Hepatic stellate cell (primary cell): Measurements from ENCODE around the gene SORCS3.

Source experiments
- DNase-seq: peaks from one replicate; pipeline ENCODE4 v3.0.0; 2011; ENCODE audit warnings: low spot score

Gene SORCS3

GRCh38 chr10:104646146-104646545 is 5.1 kb downstream of the SORCS3 start:
- DNase-seq = no peak

- DNase-seq = no peak
These were observed 7.3 kb downstream of the SORCS3 start for GRCh38 chr10:104648421-104648820.

- no peak for DNase-seq
These were observed 9.0 kb downstream of the SORCS3 start for GRCh38 chr10:104650072-104650471.

GRCh38 chr10:104650635-104651331 is 9.7 kb downstream of the SORCS3 start:
- no peak for DNase-seq

- no peak for DNase-seq
These were observed 15.9 kb downstream of the SORCS3 start for GRCh38 chr10:104657036-104657435.

- DNase-seq = no peak
These were observed 16.4 kb downstream of the SORCS3 start for GRCh38 chr10:104657457-104657856.

GRCh38 chr10:104658067-104658466 is 17.0 kb downstream of the SORCS3 start:
- DNase-seq = no peak

- no peak for DNase-seq
These were observed 18.7 kb downstream of the SORCS3 start for GRCh38 chr10:104659809-104660208.

GRCh38 chr10:104663076-104663475 is 22.0 kb downstream of the SORCS3 start:
- DNase-seq = no peak

- DNase-seq = no peak
These were observed 22.5 kb downstream of the SORCS3 start for GRCh38 chr10:104663563-104663962.

GRCh38 chr10:104664205-104664604 is 23.1 kb downstream of the SORCS3 start:
- DNase-seq = no peak

- DNase-seq = no peak
These were observed 24.1 kb downstream of the SORCS3 start for GRCh38 chr10:104665174-104665573.

- no peak for DNase-seq
These were observed 25.0 kb downstream of the SORCS3 start for GRCh38 chr10:104666106-104666505.

- DNase-seq = no peak
These were observed 35.8 kb downstream of the SORCS3 start for GRCh38 chr10:104676874-104677273.

- DNase-seq = no peak
These were observed 37.6 kb downstream of the SORCS3 start for GRCh38 chr10:104678658-104679057.

GRCh38 chr10:104680467-104681401 is 39.6 kb downstream of the SORCS3 start:
- DNase-seq = no peak

GRCh38 chr10:104681485-104681884 is 40.4 kb downstream of the SORCS3 start:
- no peak for DNase-seq

GRCh38 chr10:104683567-104683966 is 42.5 kb downstream of the SORCS3 start:
- DNase-seq = no peak

GRCh38 chr10:104686829-104687228 is 45.7 kb downstream of the SORCS3 start:
- DNase-seq = no peak

GRCh38 chr10:104688251-104689042 is 47.4 kb downstream of the SORCS3 start:
- no peak for DNase-seq

GRCh38 chr10:104689105-104689504 is 48.0 kb downstream of the SORCS3 start:
- DNase-seq = no peak

GRCh38 chr10:104689547-104689946 is 48.5 kb downstream of the SORCS3 start:
- no peak for DNase-seq
